T-helper 2 cell treated with Interferon-gamma antibody and Interleukin-4, amounts not matched to agents 100 ng/mL and 5 ng/mL, for 36 hours (primary cell): ENCODE data around the gene RARRES2. TPM values are rescaled to one million over a fixed set of nuclear protein-coding genes. Genes with fewer than 3 reads are reported as not detected.

Source experiments
- intact Hi-C: fragments of 100-400 bp; cut with micrococcal nuclease; formaldehyde crosslinking; loops from one replicate; pipeline ENCODE4 v1.15.1; 2023
- total RNA-seq: library from RNA; stranded (reverse); gene quantifications from 2 replicates; pipeline ENCODE4 v1.2.3, GENCODE V29; 2022

RARRES2 gene
- total RNA-seq, 1 donor from 2014 or later = not detected

- intact Hi-C loops = no loop called here
These were observed 35.8 kb upstream of the RARRES2 start for GRCh38 chr7:150377196-150377595.

GRCh38 chr7:150376560-150376959 lies 35.1 kb upstream of the RARRES2 start:
- intact Hi-C loops = no loop called here

GRCh38 chr7:150375662-150376521 lies 34.5 kb upstream of the RARRES2 start:
- intact Hi-C loops = no loop called here

GRCh38 chr7:150374472-150374871 lies 33.0 kb upstream of the RARRES2 start:
- intact Hi-C loops = no loop called here

- intact Hi-C loops = no loop called here
These were observed 32.6 kb upstream of the RARRES2 start for GRCh38 chr7:150374026-150374425.

GRCh38 chr7:150373049-150373801 lies 31.8 kb upstream of the RARRES2 start:
- intact Hi-C loops = no loop called here

- intact Hi-C loops = no loop called here
These were observed 31.0 kb upstream of the RARRES2 start for GRCh38 chr7:150372271-150373048.

GRCh38 chr7:150371996-150372270 lies 30.5 kb upstream of the RARRES2 start:
- intact Hi-C loops = no loop called here

- intact Hi-C loops = no loop called here
These were observed 29.9 kb upstream of the RARRES2 start for GRCh38 chr7:150371131-150371995.

GRCh38 chr7:150370612-150371071 lies 29.2 kb upstream of the RARRES2 start:
- intact Hi-C loops = no loop called here

- intact Hi-C loops = loop anchor here (1.0 to 2.0 kb wide), 3 partner anchors 8 to 47 kb away; partner anchors contain the start of genes ACTR3C and LRRC61
These were observed 28.5 kb upstream of the RARRES2 start for GRCh38 chr7:150369748-150370501.

GRCh38 chr7:150368884-150369747 lies 27.7 kb upstream of the RARRES2 start:
- intact Hi-C loops = loop anchor here (1.0 to 2.0 kb wide), 4 partner anchors 9 to 46 kb away; partner anchors contain the start of genes ACTR3C and LRRC61

- intact Hi-C loops = loop anchor here (1.0 to 2.0 kb wide), 3 partner anchors 11 to 45 kb away; partner anchors contain the start of genes ACTR3C and LRRC61
These were observed 26.9 kb upstream of the RARRES2 start, which contains the start of gene REPIN1 for GRCh38 chr7:150368096-150368883. REPIN1 (plus strand) TSS chr7:150368822; CDS start chr7:150369712, 890 bp downstream.

GRCh38 chr7:150367677-150368095 lies 26.3 kb upstream of the RARRES2 start:
- intact Hi-C loops = loop anchor here (1.0 to 2.0 kb wide), 3 partner anchors 10 to 45 kb away; partner anchors contain the start of genes ACTR3C and LRRC61

- intact Hi-C loops = no loop called here
These were observed 24.4 kb upstream of the RARRES2 start for GRCh38 chr7:150365673-150366398.

- intact Hi-C loops = no loop called here
These were observed 23.8 kb upstream of the RARRES2 start for GRCh38 chr7:150365194-150365593.

- intact Hi-C loops = no loop called here
These were observed 22.4 kb upstream of the RARRES2 start for GRCh38 chr7:150363872-150364271.
